Osteoblast (primary cell): ENCODE data around the gene SARDH. TPM values are rescaled to one million over a fixed set of nuclear protein-coding genes. Genes with fewer than 3 reads are reported as not detected.

Experiments used
- DNase-seq: peaks from one replicate; pipeline ENCODE4 v3.0.0; 2011; ENCODE audit warnings: low spot score, mixed read lengths; ENCODE audit not compliant: insufficient read length; ENCODE audit errors: missing footprints
- H2AFZ ChIP-seq: 2 replicates; pipeline ENCODE4 v1.6.0; 2011; ENCODE audit warnings: mild to moderate bottlenecking, low read length
- H3K27ac ChIP-seq: 2 replicates; pipeline ENCODE4 v1.5.1; 2011; ENCODE audit warnings: mild to moderate bottlenecking, low read depth, low read length, moderate library complexity
- H3K27me3 ChIP-seq: 2 replicates; pipeline ENCODE4 v1.6.0; 2012; ENCODE audit warnings: mild to moderate bottlenecking, control low read depth, inconsistent platforms, low read length, moderate library complexity; ENCODE audit not compliant: insufficient read depth
- H3K36me3 ChIP-seq: 2 replicates; pipeline ENCODE4 v1.5.1; 2011; ENCODE audit warnings: mild to moderate bottlenecking, low read length, control low read depth, moderate library complexity; ENCODE audit not compliant: insufficient read depth
- H3K4me1 ChIP-seq: 2 replicates; pipeline ENCODE4 v1.5.1; 2011; ENCODE audit warnings: mild to moderate bottlenecking, low read length, control low read depth, moderate library complexity; ENCODE audit not compliant: insufficient read depth
- H3K4me2 ChIP-seq: 2 replicates; pipeline ENCODE4 v1.6.0; 2011; ENCODE audit warnings: mild to moderate bottlenecking, low read length; ENCODE audit not compliant: insufficient read depth
- H3K4me3 ChIP-seq: fragments of 200-600 bp; sonication (generic); 3 replicates; pipeline ENCODE4 v1.5.1; 2012; ENCODE audit warnings: mild to moderate bottlenecking, low read length, inconsistent platforms; ENCODE audit not compliant: insufficient read depth
- H3K79me2 ChIP-seq: 2 replicates; pipeline ENCODE4 v1.6.0; 2012; ENCODE audit warnings: mild to moderate bottlenecking, low read length, control low read depth, inconsistent platforms; ENCODE audit not compliant: insufficient read depth
- H3K9me3 ChIP-seq: 2 replicates; pipeline ENCODE4 v1.5.1; 2011; ENCODE audit warnings: low read depth, low read length, control low read depth
- H4K20me1 ChIP-seq: 2 replicates; pipeline ENCODE4 v1.6.0; 2012; ENCODE audit warnings: mild to moderate bottlenecking, low read length, control low read depth; ENCODE audit not compliant: insufficient read depth
- total RNA-seq: library from RNA; depleted of rRNA; stranded (reverse); fragments of >200 nt; gene quantifications from 2 replicates; pipeline ENCODE4 v1.2.3, GENCODE V29; 2012
- TF ChIP-seq, protein P1 (sequence below): IDR thresholded peaks from 2 replicates; pipeline ENCODE4 v1.5.1; 2011; ENCODE audit warnings: mild to moderate bottlenecking, low read depth, low read length, moderate library complexity; ENCODE audit errors: extremely low read depth

The SARDH gene
- total RNA-seq, 1 donor, result 5.4 TPM

DNA sequence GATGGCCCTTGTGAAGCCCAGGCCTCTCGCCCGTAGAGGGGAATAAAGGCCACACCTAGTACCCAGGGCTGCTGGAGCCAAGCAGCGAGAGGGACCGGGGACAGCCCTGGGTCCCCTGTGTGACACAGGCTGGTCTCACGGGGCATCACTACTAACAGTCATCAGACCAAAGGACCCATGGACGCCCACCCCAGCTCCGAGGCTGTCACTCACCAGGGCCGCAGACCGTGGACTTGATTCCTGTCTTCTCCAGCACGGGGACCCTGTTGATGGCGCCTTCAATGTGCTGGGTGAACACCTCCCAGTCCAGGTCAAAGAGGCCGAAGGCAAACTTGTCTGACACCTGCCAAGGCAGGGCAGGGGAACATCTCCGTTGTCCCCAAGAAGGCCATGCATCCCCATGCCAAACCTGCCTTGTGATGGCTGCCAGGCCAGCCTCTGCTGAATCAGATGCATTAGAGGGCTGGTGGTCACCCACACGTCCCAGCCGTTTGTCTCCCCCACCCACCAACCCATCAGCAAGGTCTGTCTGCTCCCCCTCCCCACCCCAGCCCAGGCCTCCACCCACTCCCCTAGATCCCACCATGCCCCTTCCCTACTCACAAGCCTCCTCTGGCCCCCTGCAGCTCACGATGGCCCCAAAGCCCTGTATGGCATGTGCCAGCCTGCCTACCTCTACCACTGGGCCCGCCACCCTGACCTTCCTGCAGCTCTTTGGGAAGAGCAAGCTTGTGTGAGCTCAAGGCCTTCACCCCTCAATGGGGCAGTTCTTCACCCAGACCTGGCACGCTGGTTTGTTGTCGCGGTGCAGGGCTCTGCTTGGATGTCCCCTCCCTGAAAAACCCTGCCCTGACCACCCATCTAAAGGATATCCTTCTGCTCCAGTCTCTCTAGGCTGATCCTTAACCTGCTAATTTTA lies 20.8 kb downstream of the SARDH start:
- Histone ChIP-seq H2AFZ (no peak overlapping the region), H3K4me2 (no peak overlapping the region), H3K27me3 (no peaks in the 10 kb centered on the region), H3K4me3 (no peak overlapping the region), H3K79me2 (no peaks in the 10 kb centered on the region), H3K27ac (no peak overlapping the region), H3K9me3 (no peaks in the 10 kb centered on the region), H3K4me1 (peaks cover 21% of the 10 kb centered on the region), H3K36me3 (no peaks in the 10 kb centered on the region), H4K20me1 (no peaks in the 10 kb centered on the region)
- TF ChIP-seq, protein P1, sequence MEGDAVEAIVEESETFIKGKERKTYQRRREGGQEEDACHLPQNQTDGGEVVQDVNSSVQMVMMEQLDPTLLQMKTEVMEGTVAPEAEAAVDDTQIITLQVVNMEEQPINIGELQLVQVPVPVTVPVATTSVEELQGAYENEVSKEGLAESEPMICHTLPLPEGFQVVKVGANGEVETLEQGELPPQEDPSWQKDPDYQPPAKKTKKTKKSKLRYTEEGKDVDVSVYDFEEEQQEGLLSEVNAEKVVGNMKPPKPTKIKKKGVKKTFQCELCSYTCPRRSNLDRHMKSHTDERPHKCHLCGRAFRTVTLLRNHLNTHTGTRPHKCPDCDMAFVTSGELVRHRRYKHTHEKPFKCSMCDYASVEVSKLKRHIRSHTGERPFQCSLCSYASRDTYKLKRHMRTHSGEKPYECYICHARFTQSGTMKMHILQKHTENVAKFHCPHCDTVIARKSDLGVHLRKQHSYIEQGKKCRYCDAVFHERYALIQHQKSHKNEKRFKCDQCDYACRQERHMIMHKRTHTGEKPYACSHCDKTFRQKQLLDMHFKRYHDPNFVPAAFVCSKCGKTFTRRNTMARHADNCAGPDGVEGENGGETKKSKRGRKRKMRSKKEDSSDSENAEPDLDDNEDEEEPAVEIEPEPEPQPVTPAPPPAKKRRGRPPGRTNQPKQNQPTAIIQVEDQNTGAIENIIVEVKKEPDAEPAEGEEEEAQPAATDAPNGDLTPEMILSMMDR, result no peak
- DNase-seq, result peak; percentile 63

DNA sequence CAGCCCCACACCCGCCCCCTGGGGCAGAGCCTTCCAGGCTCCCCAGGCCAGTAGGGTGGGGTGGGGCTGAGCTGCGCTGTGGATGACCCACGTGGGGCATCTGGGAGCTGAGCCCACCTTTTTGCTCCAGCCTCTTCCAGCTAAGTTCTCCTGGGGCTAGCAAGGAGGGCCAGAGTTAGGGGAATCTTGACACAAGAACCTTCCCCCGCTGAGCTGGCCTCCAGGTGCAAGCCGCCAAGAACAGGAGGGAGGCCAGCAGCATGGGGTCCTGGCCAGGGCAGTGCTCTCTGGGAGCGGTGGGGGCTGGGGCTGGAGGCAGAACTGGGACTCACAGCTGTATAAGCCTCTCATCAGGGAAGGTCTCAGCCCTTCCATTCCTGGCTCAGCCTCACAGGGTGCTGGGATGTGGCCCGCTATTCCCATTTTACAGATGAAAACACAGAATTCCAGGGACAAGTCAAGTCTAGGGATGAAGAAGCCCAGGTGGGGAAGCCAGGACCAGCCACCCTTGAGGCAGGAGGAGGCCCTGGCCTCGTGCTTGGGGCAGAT lies 21.5 kb downstream of the SARDH start:
- Histone ChIP-seq H3K27me3 (no peaks in the 10 kb centered on the region), H3K27ac (no peak overlapping the region), H2AFZ (no peak overlapping the region), H3K36me3 (no peaks in the 10 kb centered on the region), H3K4me1 (peaks cover 27% of the 10 kb centered on the region), H4K20me1 (no peaks in the 10 kb centered on the region), H3K79me2 (no peaks in the 10 kb centered on the region), H3K4me2 (no peak overlapping the region), H3K4me3 (no peak overlapping the region), H3K9me3 (no peaks in the 10 kb centered on the region)
- DNase-seq, result no peak
- TF ChIP-seq, protein P1, result no peak

DNA sequence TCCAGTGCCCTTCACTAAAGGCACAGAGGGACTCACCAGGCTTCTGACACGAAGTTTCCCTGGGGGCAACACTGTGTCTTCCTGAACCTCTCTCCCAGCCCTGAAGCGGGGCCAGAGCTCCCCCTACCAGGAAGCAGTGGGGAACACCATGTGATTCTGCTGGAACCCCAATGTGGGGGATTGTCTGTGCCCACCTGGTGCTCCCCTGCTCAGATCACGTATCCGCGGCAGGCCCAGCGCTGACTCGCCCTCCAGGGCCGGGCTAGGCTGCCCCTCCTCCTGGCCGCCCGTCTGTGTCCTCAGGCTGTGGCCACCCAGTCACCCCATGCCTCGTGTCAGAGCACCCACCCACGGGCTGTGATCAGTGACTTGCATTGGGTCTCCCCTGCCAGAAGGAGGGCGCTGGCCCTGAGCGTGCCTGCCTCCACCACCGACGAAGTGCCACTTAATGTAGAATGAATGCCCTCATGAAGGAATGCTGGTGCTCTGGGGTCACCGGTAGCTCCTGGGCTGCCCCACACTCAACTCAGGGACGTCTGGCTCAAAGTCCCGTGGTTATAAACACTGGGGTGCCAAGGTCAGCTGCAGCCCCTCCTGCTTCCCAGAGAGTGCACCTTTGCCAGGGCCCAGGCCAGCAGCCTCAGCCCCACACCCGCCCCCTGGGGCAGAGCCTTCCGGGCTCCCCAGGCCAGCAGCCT lies 22.1 kb downstream of the SARDH start:
- H3K4me1 ChIP-seq, result peaks cover 34% of the 10 kb centered on the region
- no peaks in the 10 kb centered on the region for H3K79me2 ChIP-seq
- H3K27ac ChIP-seq, result peak overlapping the region; percentile 93
- no peaks in the 10 kb centered on the region for H3K36me3 ChIP-seq
- H3K9me3 ChIP-seq, result no peaks in the 10 kb centered on the region
- no peaks in the 10 kb centered on the region for H4K20me1 ChIP-seq
- DNase-seq, result peak; percentile 88
- TF ChIP-seq, protein P1, result peak; percentile 33
- H3K27me3 ChIP-seq, result no peaks in the 10 kb centered on the region
- H3K4me2 ChIP-seq, result peak overlapping the region; percentile 68
- no peak overlapping the region for H2AFZ ChIP-seq
- H3K4me3 ChIP-seq, result peak overlapping the region; percentile 25
